Liver (tissue), 3 donors: ENCODE results near the gene PYY.

Experiments used
- ATF3 ChIP-seq: IDR thresholded peaks from 2 replicates; pipeline ENCODE4 v1.6.1; 2016; ENCODE audit warnings: antibody characterized with exemption
- CTCF ChIP-seq: fragments of 150-350 bp; IDR thresholded peaks from 2 replicates; pipeline ENCODE4 v1.5.1; 2017; ENCODE audit warnings: improper control_type of control experiment, low read depth, low read length; ENCODE audit not compliant: missing input control
- EGR1 ChIP-seq, 2 donors: IDR thresholded peaks; 2 replicates each; pipeline ENCODE4 v1.6.1; 2016 to 2018; ENCODE audit warnings: antibody characterized with exemption in 2 of 2, low read depth in 2 of 2
- GABPA ChIP-seq, 2 donors: IDR thresholded peaks in 1 of 2; conservative IDR thresholded peaks in 1 of 2; 2 replicates each; pipeline ENCODE4 v1.6.1; 2016; ENCODE audit warnings: antibody characterized with exemption in 2 of 2, mild to moderate bottlenecking in 1 of 2, moderate library complexity in 1 of 2
- HNF4G ChIP-seq: IDR thresholded peaks from 2 replicates; pipeline ENCODE4 v1.6.1; 2016; ENCODE audit warnings: antibody characterized with exemption
- JUND ChIP-seq, 2 donors: IDR thresholded peaks; 2 replicates each; pipeline ENCODE4 v1.6.1; 2016; ENCODE audit warnings: antibody characterized with exemption in 2 of 2
- MAX ChIP-seq: IDR thresholded peaks from 2 replicates; pipeline ENCODE4 v1.6.1; 2016; ENCODE audit warnings: antibody characterized with exemption
- RAD21 ChIP-seq, 2 donors: IDR thresholded peaks; 2 replicates each; pipeline ENCODE4 v1.6.1; 2016; ENCODE audit warnings: antibody characterized with exemption in 2 of 2, mild to moderate bottlenecking in 2 of 2
- REST ChIP-seq: IDR thresholded peaks from 2 replicates; pipeline ENCODE4 v1.6.1; 2016; ENCODE audit warnings: antibody characterized with exemption, mild to moderate bottlenecking
- RXRA ChIP-seq, 2 donors: IDR thresholded peaks; 2 replicates each; pipeline ENCODE4 v1.6.1; 2017 to 2018; ENCODE audit warnings: antibody characterized with exemption in 2 of 2, mild to moderate bottlenecking in 1 of 2
- SP1 ChIP-seq: IDR thresholded peaks from 2 replicates; pipeline ENCODE4 v1.6.1; 2018; ENCODE audit warnings: antibody characterized with exemption, mild to moderate bottlenecking
- TAF1 ChIP-seq: conservative IDR thresholded peaks from 2 replicates; pipeline ENCODE4 v1.6.1; 2016; ENCODE audit warnings: antibody characterized with exemption, mild to moderate bottlenecking
- YY1 ChIP-seq: IDR thresholded peaks from 2 replicates; pipeline ENCODE4 v1.6.1; 2016; ENCODE audit warnings: antibody characterized with exemption, mild to moderate bottlenecking
- ZBTB33 ChIP-seq: IDR thresholded peaks from 2 replicates; pipeline ENCODE4 v1.6.1; 2016; ENCODE audit warnings: antibody characterized with exemption
- donor health status: healthy.
- donor health status: healthy.

GRCh38 chr17:43906951-43907424, 46.8 kb downstream of the PYY start:
- no peak for TF ChIP-seq REST
- no peak for TF ChIP-seq ATF3
- no peak for TF ChIP-seq CTCF
- TF ChIP-seq EGR1 (IDR thresholded peaks at IDR 0.05; ENCODE audit: low read depth in 2 of 2) = no peak
- no peak for TF ChIP-seq HNF4G
- no peak for TF ChIP-seq TAF1
- no peak for TF ChIP-seq GABPA (IDR thresholded peaks at IDR 0.05 in 1 of 2, conservative IDR thresholded peaks at IDR 0.05 in 1 of 2)
- TF ChIP-seq RAD21 (IDR thresholded peaks at IDR 0.05) = no peak
- TF ChIP-seq RXRA (IDR thresholded peaks at IDR 0.05) = no peak
- TF ChIP-seq JUND (IDR thresholded peaks at IDR 0.05) = no peak
- TF ChIP-seq YY1 = no peak
- TF ChIP-seq SP1 = no peak
- TF ChIP-seq MAX = no peak
- TF ChIP-seq ZBTB33 = no peak
